BJ (cell line): ENCODE results near the gene DDX31. TPM values are rescaled to one million over a fixed set of nuclear protein-coding genes. Genes with fewer than 3 reads are reported as not detected.

Experiments used
- CTCF ChIA-PET: fragments of 350-600 bp; formaldehyde crosslinking; extraction: SDS; loops from one replicate; lab custom pipeline; 2021; ENCODE audit warnings: antibody characterized with exemption, inconsistent platforms; lab: Yijun Ruan, JAX
- POLR2A ChIA-PET: fragments of 300-600 bp; sonication (Branson Sonifier 250); formaldehyde crosslinking; extraction: SDS; loops from one replicate; lab custom pipeline; 2021; ENCODE audit warnings: antibody characterized with exemption; lab: Charles Lee
- DNase-seq: peaks from one replicate; pipeline ENCODE4 v3.0.0-alpha.2; 2011; ENCODE audit warnings: low read depth
- H3K27me3 ChIP-seq: 2 replicates; pipeline ENCODE4 v1.6.0; 2011; ENCODE audit warnings: low read length; ENCODE audit not compliant: control insufficient read depth, insufficient read depth
- H3K36me3 ChIP-seq: 2 replicates; pipeline ENCODE4 v1.5.1; 2011; ENCODE audit warnings: low read length; ENCODE audit not compliant: control insufficient read depth, insufficient read depth
- H3K4me3 ChIP-seq: 2 replicates; pipeline ENCODE4 v1.5.1; 2011; ENCODE audit warnings: low read depth, mild to moderate bottlenecking, control low read depth, low read length
- polyA plus RNA-seq: library from polyadenylated mRNA; depleted of rRNA; stranded (reverse); fragments of >200 nt; gene quantifications from 2 replicates; pipeline ENCODE4 v1.2.3, GENCODE V29; 2011
- TF ChIP-seq, protein P1 (sequence below): IDR thresholded peaks from 2 replicates; pipeline ENCODE4 v1.5.1; 2011; ENCODE audit warnings: low read depth, mild to moderate bottlenecking, control low read depth, inconsistent platforms, low read length, moderate library complexity; ENCODE audit not compliant: insufficient read depth

Gene DDX31
- polyA plus RNA-seq, 1 experiment: 12.3 TPM

DNA sequence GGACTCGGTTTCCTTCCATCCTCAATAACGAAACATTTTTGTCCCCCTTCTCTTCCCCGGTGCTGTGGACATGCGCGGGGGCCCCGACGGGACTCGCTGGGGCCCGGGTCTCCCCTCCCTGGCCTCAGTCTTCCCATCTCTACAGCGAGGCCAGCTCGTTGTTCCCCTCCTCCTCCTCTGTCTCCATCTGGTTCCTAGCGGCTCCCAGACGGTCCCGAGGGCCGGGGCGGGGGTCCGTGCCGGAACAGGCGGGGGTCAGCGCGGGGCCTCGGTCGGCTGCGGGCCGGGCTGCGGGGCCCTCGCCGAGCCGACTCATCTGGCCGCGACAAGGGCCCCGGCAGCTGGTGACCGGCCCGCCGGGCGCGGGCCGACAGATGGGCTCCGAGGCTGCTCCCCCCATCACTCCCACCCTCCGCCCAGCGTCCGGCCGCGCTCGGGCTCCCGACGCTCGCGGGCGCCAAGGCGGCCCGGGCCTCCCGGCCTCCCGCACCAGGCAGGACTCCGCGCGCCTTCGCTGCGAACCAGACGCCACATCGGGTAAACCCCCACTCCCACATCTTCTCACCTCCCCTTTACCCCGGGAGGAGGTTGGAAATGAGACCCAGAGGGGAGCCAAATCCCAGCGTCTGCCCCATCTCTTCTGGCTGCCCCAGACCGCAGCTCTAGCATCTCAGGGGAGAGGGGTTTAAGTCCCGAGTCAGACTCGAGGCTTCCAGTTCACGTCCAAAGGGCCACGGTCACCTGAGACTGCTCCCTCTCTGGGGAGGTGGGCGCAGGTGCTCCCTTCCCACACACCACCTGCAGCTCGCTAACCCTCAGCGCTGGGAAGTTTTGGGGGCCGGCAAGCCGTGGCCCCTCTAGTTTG, 79.2 kb downstream of the DDX31 start:
- DNase-seq: no peak
- POLR2A ChIA-PET: no interaction called here
- H3K36me3 ChIP-seq: peaks cover 4% of the 10 kb centered on the region
- H3K4me3 ChIP-seq: no peak overlapping the region
- CTCF ChIA-PET: interaction anchor here (1.0 kb wide), 1 partner anchor 16 kb away, joined by 3 read pairs; no protein-coding TSS in a partner anchor
- TF ChIP-seq, protein P1, sequence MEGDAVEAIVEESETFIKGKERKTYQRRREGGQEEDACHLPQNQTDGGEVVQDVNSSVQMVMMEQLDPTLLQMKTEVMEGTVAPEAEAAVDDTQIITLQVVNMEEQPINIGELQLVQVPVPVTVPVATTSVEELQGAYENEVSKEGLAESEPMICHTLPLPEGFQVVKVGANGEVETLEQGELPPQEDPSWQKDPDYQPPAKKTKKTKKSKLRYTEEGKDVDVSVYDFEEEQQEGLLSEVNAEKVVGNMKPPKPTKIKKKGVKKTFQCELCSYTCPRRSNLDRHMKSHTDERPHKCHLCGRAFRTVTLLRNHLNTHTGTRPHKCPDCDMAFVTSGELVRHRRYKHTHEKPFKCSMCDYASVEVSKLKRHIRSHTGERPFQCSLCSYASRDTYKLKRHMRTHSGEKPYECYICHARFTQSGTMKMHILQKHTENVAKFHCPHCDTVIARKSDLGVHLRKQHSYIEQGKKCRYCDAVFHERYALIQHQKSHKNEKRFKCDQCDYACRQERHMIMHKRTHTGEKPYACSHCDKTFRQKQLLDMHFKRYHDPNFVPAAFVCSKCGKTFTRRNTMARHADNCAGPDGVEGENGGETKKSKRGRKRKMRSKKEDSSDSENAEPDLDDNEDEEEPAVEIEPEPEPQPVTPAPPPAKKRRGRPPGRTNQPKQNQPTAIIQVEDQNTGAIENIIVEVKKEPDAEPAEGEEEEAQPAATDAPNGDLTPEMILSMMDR: no peak
- peaks cover 56% of the 10 kb centered on the region for H3K27me3 ChIP-seq

DNA sequence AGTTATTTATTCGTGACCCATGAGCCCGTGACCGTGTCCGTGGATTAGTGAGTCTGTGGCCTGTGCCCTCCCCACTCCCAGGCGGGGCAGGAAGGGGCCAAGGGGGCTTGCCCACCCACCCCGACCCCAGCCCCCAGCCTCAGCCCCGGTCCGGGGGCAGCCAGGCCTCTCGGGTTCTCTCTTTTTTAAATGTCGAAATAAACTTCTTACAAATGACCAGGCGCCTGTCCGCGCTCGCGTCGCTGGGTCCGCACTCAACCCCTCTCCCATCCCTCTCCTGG, 79.8 kb downstream of the DDX31 start:
- peaks cover 61% of the 10 kb centered on the region for H3K27me3 ChIP-seq
- POLR2A ChIA-PET: no interaction called here
- H3K4me3 ChIP-seq: no peak overlapping the region
- peaks cover 2% of the 10 kb centered on the region for H3K36me3 ChIP-seq
- CTCF ChIA-PET: interaction anchor here (1.0 kb wide), 1 partner anchor 15 kb away, joined by 3 read pairs; no protein-coding TSS in a partner anchor
- no peak for DNase-seq
- TF ChIP-seq, protein P1: no peak

DNA sequence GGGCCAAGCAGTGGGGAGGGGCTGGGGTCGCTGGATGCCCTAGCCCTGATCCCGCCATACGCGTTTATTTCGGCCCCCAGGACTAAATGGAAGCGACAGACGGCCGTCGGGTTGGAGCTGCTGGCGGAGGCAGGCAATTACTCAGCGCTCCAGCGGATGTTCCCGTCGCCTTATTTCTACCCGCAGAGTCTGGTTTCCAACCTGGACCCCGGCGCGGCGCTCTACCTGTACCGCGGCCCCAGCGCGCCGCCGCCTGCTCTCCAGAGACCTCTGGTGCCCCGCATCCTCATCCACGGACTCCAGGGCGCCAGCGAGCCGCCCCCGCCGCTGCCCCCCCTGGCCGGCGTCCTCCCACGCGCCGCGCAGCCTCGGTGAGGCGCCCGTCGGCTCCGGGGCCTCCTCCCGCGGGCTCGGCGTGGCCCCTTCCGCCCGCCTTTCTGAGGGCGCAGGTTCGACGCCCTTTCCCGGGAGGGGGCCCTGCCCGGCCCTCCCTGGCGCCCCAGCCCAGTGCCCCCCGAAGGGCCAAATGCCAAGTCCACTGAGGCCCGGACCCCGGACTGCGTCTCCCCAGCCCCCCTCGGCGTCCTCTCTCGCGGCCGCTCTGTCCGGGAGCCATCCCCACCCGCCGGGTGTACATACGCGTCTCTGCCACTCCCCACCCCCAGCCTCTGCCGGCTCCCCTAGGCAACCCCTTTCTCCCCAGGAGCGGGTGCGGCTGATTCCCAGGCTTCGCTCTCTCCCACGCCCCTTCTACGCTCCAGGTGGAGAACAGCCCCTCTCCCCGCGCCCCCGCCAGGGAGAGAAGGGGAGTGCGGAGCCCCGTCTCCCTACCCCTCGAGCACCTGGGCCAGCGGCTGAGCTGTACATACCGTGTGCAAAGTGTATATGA, 80.4 kb downstream of the DDX31 start:
- CTCF ChIA-PET: interaction anchor here (1.0 kb wide), 1 partner anchor 15 kb away, joined by 3 read pairs; no protein-coding TSS in a partner anchor
- TF ChIP-seq, protein P1: no peak
- no peak overlapping the region for H3K4me3 ChIP-seq
- POLR2A ChIA-PET: no interaction called here
- peaks cover 67% of the 10 kb centered on the region for H3K27me3 ChIP-seq
- H3K36me3 ChIP-seq: peaks cover under 1% of the 10 kb centered on the region
- no peak for DNase-seq

DNA sequence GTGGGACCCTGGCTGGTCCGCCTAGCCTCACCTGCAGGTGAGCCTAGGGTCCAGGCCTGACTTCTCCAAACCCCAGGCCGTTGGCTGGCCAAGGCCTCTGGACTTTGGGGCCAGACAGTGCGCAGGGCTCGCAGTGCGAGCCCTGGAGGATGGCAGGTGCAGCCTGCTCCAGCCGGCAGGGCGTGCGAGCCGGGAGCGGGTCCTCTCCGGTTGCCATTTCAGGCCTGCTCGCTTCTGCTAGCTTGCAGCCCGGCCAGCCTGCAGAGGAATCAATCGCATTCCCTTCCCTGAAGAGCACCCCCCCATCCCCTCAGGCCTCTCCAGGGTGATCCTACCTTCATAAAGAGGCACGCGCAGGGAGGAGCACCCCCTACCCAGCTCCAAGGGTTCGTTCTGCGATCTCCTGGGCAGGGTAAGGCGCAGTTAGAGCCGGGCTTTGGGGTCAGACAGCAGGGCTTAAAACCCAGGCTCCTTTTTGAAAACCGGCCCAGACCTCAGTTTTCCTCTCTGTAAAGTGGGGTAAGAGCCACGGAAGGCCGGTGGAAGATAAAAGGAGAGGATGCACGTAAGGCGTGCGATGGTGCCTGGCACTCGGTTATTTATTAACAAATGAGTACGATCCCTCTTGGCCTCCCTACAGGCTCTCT, 81.2 kb downstream of the DDX31 start:
- Histone ChIP-seq H3K4me3 (no peak overlapping the region), H3K36me3 (no peaks in the 10 kb centered on the region; the same call in 1 of the 2 replicates), H3K27me3 (peaks cover 74% of the 10 kb centered on the region)
- ChIA-PET POLR2A (no interaction called here), CTCF (no interaction called here)
- no peak for DNase-seq
- TF ChIP-seq, protein P1: no peak
